B cell (primary cell): ENCODE data around the gene WDR4. TPM values are rescaled to one million over a fixed set of nuclear protein-coding genes. Genes with fewer than 3 reads are reported as not detected.

Experiments used
- ATAC-seq: fragments of 200-7000 bp; cut with Tn5 transposase; one replicate; pipeline ENCODE4 v1.10.0; 2021; ENCODE audit warnings: low read depth, mild to moderate bottlenecking, moderate number of reproducible peaks, moderate library complexity
- CTCF ChIA-PET: fragments of 350-600 bp; sonication (Branson Sonifier 250); formaldehyde crosslinking; loops from one replicate; lab custom pipeline; 2021; ENCODE audit warnings: antibody characterized with exemption, inconsistent platforms; lab: Charles Lee
- POLR2A ChIA-PET: fragments of 350-600 bp; sonication (Branson Sonifier 250); formaldehyde crosslinking; loops from one replicate; lab custom pipeline; 2021; ENCODE audit warnings: antibody characterized with exemption; lab: Charles Lee
- DNase-seq: peaks from one replicate; pipeline ENCODE4 v3.0.0; 2013
- H2AFZ ChIP-seq: 2 replicates; pipeline ENCODE4 v1.6.1; 2012; ENCODE audit warnings: mild to moderate bottlenecking, low read depth, low read length; ENCODE audit not compliant: insufficient read depth, poor library complexity, severe bottlenecking
- H3K27ac ChIP-seq, 2 donors: 1 replicate in 1 of 2; 2 replicates in 1 of 2; pipeline ENCODE4 v1.5.1; 2012 to 2013; ENCODE audit warnings: low read length in 2 of 2, mild to moderate bottlenecking in 2 of 2, moderate library complexity in 1 of 2
- H3K27me3 ChIP-seq, 4 experiments: fragments of 200-600 bp in 1 of 4; sonication (generic) in 1 of 4; replicated peaks in 1 of 4; 1 replicate in 2 of 4; 2 replicates in 2 of 4; pipeline versions ENCODE4 v1.6.1 to v1.7.0; 2013 to 2016; ENCODE audit warnings: low read length in 3 of 4, mild to moderate bottlenecking in 2 of 4, mixed read lengths in 1 of 4, moderate library complexity in 1 of 4; ENCODE audit not compliant: insufficient read depth in 4 of 4, control insufficient read depth in 3 of 4; ENCODE audit errors: control extremely low read depth in 1 of 4
- H3K36me3 ChIP-seq, 2 experiments: replicated peaks in 1 of 2; 1 replicate in 1 of 2; 2 replicates in 1 of 2; pipeline versions ENCODE4 v1.6.1 to v1.7.1; 2013; ENCODE audit warnings: low read length in 1 of 2; ENCODE audit not compliant: insufficient read depth in 2 of 2, control insufficient read depth in 1 of 2; ENCODE audit errors: control extremely low read depth in 1 of 2, extremely low read depth in 1 of 2
- H3K4me1 ChIP-seq, 2 donors: fragments of 200-600 bp in 1 of 2; sonication (generic) in 1 of 2; 1 replicate in 1 of 2; 2 replicates in 1 of 2; pipeline versions ENCODE4 v1.5.1 to v1.6.1; 2013 to 2017; ENCODE audit warnings: low read length in 2 of 2; ENCODE audit not compliant: control insufficient read depth in 2 of 2, insufficient read depth in 2 of 2
- H3K4me2 ChIP-seq: replicated peaks from 2 replicates; pipeline ENCODE3; 2012; ENCODE audit warnings: mild to moderate bottlenecking, low read depth, low read length; ENCODE audit not compliant: poor library complexity, severe bottlenecking
- H3K4me3 ChIP-seq, 5 experiments: fragments of 200-600 bp in 1 of 5; sonication (generic) in 1 of 5; 1 replicate in 3 of 5; 2 replicates in 2 of 5; pipeline versions ENCODE4 v1.5.1 to v1.7.0; 2011 to 2016; ENCODE audit warnings: low read length in 4 of 5, mild to moderate bottlenecking in 4 of 5, low read depth in 2 of 5, control low read depth in 1 of 5, moderate library complexity in 1 of 5; ENCODE audit not compliant: insufficient read depth in 1 of 5; ENCODE audit errors: control extremely low read depth in 1 of 5, extremely low read depth in 1 of 5
- H3K79me2 ChIP-seq: fragments of 200-600 bp; sonication (generic); one replicate; pipeline ENCODE4 v1.6.0; 2016; ENCODE audit warnings: low read length; ENCODE audit not compliant: control insufficient read depth, insufficient read depth
- H3K9ac ChIP-seq: fragments of 200-600 bp; sonication (generic); 2 replicates; pipeline ENCODE4 v1.6.1; 2017; ENCODE audit warnings: mild to moderate bottlenecking, low read length, moderate library complexity
- H3K9me3 ChIP-seq, 3 donors: one replicate each; pipeline versions ENCODE4 v1.6.1 to v1.7.1; 2013; ENCODE audit warnings: low read length in 2 of 3; ENCODE audit not compliant: control insufficient read depth in 2 of 3, insufficient read depth in 1 of 3; ENCODE audit errors: control extremely low read depth in 1 of 3
- H4K20me1 ChIP-seq: 2 replicates; pipeline ENCODE4 v1.6.0; 2012; ENCODE audit warnings: mild to moderate bottlenecking, low read length; ENCODE audit not compliant: insufficient read depth, control insufficient read depth, poor library complexity, severe bottlenecking
- H3K27ac Mint-ChIP-seq: one replicate; pipeline ENCODE4 v1.8.0; 2021; ENCODE audit warnings: mixed read lengths
- H3K27me3 Mint-ChIP-seq: one replicate; pipeline ENCODE4 v1.8.0; 2021; ENCODE audit warnings: mixed read lengths
- H3K4me1 Mint-ChIP-seq: one replicate; pipeline ENCODE4 v1.8.0; 2021; ENCODE audit warnings: mixed read lengths
- H3K4me3 Mint-ChIP-seq: one replicate; pipeline ENCODE4 v1.8.0; 2021; ENCODE audit warnings: mixed read lengths
- H3K9me3 Mint-ChIP-seq: one replicate; pipeline ENCODE4 v1.8.0; 2022; ENCODE audit warnings: mixed read lengths; ENCODE audit not compliant: insufficient read depth
- EZH2 ChIP-seq: IDR thresholded peaks from 2 replicates; pipeline ENCODE4 v1.6.1; 2012; ENCODE audit warnings: borderline replicate concordance, low read depth, mild to moderate bottlenecking, moderate library complexity, low read length; ENCODE audit not compliant: insufficient read depth, poor library complexity, severe bottlenecking
- WGBS: methylation state at CpG from one replicate; pipeline ENCODE4 v1.1.5; 2013; ENCODE audit warnings: missing lambda C conversion rate; ENCODE audit not compliant: insufficient coverage; 5-methylcytosine and 5-hydroxymethylcytosine counted together
- intact Hi-C: fragments of 100-400 bp; cut with micrococcal nuclease; formaldehyde crosslinking; loops from one replicate; pipeline ENCODE4 v1.10.0; 2022
- polyA plus RNA-seq: library from polyadenylated mRNA; depleted of rRNA; stranded (reverse); fragments of >200 nt; gene quantifications from 2 replicates; pipeline ENCODE4 v1.2.3, GENCODE V29; 2012
- total RNA-seq, 2 donors: library from RNA; stranded (reverse); fragments of 120-200 nt in 1 of 2; gene quantifications; 1 replicate in 1 of 2; 2 replicates in 1 of 2; pipeline versions ENCODE4 v1.2.3 to v1.2.4, GENCODE V29; 2013 to 2022
- TF ChIP-seq, protein P1 (sequence below): fragments of 200-600 bp; IDR thresholded peaks from one replicate; pipeline ENCODE4 v1.8.0; 2022; ENCODE audit warnings: antibody characterized with exemption, mild to moderate bottlenecking

WDR4 gene
- total and polyA plus RNA-seq, 2 donors (not counting 1 experiment from before 2014, with no cell fraction given): 17.7 to 40.1 TPM

DNA sequence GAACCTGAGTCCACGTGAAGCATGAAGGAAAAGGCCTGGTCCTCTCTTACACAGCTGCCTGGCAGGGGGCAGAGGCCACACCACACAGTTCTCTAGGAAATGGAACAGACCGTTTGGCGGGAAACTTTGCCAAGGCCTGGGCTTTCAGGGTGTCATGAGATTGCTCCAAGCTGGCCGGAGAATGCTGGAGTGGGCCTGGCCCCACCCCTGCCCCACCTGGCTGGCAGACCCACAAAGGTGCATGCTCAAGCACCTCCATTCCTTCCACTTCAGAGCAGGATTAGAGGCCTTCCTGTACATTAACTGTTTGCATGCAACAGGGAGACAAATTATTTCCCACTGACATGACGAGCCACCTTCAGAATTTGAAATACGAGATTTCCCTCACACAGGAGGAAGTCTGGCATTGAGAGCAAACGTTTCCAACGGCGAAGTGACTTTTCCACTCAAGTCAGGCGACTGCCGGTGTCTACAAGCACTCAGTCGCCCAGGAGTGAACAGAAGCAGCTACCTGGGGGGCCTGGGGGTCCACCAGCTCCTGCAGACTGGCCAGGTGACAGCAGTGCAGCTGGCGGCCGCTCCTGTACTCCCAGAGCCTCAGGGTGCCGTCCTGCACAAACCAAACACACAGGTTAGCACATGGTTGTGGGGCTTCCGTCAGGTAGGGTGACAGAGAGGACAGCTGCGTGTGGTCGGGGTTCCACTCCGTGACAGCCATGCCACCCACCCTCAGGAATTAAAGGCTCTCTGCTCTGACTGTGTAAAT, 24.0 kb downstream of the WDR4 start:
- intact Hi-C loops: no loop called here
- POLR2A ChIA-PET: interaction anchor here (0.6 kb wide), 1 partner anchor 22 kb away, joined by 7 read pairs; no protein-coding TSS in a partner anchor
- Histone ChIP-seq H2AFZ (no peak overlapping the region), H3K9ac (no peak overlapping the region), H3K79me2 (peaks cover 9% of the 10 kb centered on the region), H3K27ac (no peak overlapping the region), H4K20me1 (peaks cover 9% of the 10 kb centered on the region), H3K4me2 (no peak overlapping the region), H3K4me3 (no peak overlapping the region), H3K36me3 (peaks cover 2 to 82% of the 10 kb centered on the region in 2 experiments), H3K27me3 (no peaks in the 10 kb centered on the region), H3K9me3 (no peaks in the 10 kb centered on the region), H3K4me1 (no peaks in the 10 kb centered on the region)
- DNase-seq: no peak
- H3K9me3 Mint-ChIP-seq: no peaks in the 10 kb centered on the region
- no peak overlapping the region for H3K27ac Mint-ChIP-seq
- H3K4me1 Mint-ChIP-seq: no peaks in the 10 kb centered on the region
- H3K4me3 Mint-ChIP-seq: no peak overlapping the region
- no peak for ATAC-seq
- CTCF ChIA-PET: no interaction called here
- no peak for TF ChIP-seq EZH2
- TF ChIP-seq, protein P1, sequence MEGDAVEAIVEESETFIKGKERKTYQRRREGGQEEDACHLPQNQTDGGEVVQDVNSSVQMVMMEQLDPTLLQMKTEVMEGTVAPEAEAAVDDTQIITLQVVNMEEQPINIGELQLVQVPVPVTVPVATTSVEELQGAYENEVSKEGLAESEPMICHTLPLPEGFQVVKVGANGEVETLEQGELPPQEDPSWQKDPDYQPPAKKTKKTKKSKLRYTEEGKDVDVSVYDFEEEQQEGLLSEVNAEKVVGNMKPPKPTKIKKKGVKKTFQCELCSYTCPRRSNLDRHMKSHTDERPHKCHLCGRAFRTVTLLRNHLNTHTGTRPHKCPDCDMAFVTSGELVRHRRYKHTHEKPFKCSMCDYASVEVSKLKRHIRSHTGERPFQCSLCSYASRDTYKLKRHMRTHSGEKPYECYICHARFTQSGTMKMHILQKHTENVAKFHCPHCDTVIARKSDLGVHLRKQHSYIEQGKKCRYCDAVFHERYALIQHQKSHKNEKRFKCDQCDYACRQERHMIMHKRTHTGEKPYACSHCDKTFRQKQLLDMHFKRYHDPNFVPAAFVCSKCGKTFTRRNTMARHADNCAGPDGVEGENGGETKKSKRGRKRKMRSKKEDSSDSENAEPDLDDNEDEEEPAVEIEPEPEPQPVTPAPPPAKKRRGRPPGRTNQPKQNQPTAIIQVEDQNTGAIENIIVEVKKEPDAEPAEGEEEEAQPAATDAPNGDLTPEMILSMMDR: no peak
- H3K27me3 Mint-ChIP-seq: no peaks in the 10 kb centered on the region
- 96% methylated on average over 19 of the region's 19 CpGs for WGBS

DNA sequence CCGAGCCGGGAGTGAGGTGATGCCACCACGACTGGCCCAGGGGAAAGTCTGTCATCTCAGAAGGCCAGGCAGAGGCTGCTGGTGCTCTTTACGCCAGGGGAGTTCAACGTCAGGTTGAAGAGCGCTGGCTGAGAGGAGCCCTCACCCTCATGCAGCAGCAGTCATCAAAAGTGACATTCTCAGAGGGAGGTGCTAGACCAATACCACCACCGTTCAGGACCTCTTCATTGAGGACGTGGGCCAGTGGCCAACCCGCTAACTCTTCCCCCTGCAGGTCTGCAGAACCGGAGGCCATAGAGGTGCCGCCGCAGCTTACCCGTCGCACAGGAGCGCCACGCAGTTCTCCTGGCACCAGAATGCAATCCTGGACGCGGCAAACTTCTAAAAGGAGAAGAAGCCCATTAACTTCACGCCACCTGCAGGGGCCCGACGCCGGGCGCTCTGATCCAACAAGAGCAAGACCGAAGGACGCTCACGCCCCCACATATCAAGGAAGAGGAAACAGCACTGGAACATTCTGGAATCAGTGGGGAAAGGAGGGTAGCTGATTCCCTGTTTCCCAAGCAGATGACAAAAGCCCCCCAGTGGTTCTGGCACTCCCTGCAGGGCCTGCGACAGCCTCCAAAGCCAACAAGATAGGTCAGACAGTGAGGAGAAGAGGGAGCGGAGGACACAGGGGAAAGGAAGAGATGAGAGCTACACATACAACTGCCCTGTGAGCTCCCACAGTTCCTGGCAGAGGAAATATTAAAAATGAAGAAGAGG, 24.9 kb downstream of the WDR4 start:
- Histone ChIP-seq H3K4me1 (no peaks in the 10 kb centered on the region), H2AFZ (no peak overlapping the region), H3K79me2 (no peaks in the 10 kb centered on the region), H4K20me1 (peaks cover 9% of the 10 kb centered on the region), H3K9ac (no peak overlapping the region), H3K9me3 (no peaks in the 10 kb centered on the region), H3K36me3 (peaks cover 2 to 80% of the 10 kb centered on the region in 2 experiments), H3K27ac (no peak overlapping the region), H3K4me2 (no peak overlapping the region), H3K4me3 (no peak overlapping the region), H3K27me3 (no peaks in the 10 kb centered on the region)
- intact Hi-C loops: no loop called here
- TF ChIP-seq, protein P1: no peak
- no peak for TF ChIP-seq EZH2
- ChIA-PET POLR2A (no interaction called here), CTCF (no interaction called here)
- DNase-seq (no peak), ATAC-seq (no peak)
- no peak overlapping the region for H3K4me3 Mint-ChIP-seq
- no peaks in the 10 kb centered on the region for H3K4me1 Mint-ChIP-seq
- H3K27me3 Mint-ChIP-seq: no peaks in the 10 kb centered on the region
- no peaks in the 10 kb centered on the region for H3K9me3 Mint-ChIP-seq
- no peak overlapping the region for H3K27ac Mint-ChIP-seq
- WGBS: 89% methylated on average over 20 of the region's 28 CpGs
